ENCODE data around the gene ADCY4.

GRCh38 chr14:24384169-24384568 lies 49.3 kb upstream of the ADCY4 start:
- no peak for TF ChIP-seq YY1 (IDR thresholded peaks at IDR 0.05; ENCODE audit: insufficient read depth, insufficient read length)
- no peak for TF ChIP-seq ZNF274 (IDR thresholded peaks at IDR 0.05; ENCODE audit: low read depth, low read length)

Measured in NT2/D1 (cell line).